Stimulated activated CD8-positive, alpha-beta memory T cell treated with anti-CD3 and anti-CD28 coated beads, Interleukin-15, amount 100 ng/mL, for 48 hours (primary cell): ENCODE data around the gene DUSP10.

ENCODE experiments used
- DNase-seq, 2 donors: peaks; one replicate each; pipeline ENCODE4 v3.0.0-alpha.2; 2020; ENCODE audit warnings: low read depth in 2 of 2

Gene DUSP10

GRCh38 chr1:221714227-221715152 lies 27.4 kb downstream of the DUSP10 start:
- DNase-seq = no peak

- DNase-seq = peak; percentile 59 to 73
These were observed 29.0 kb downstream of the DUSP10 start for GRCh38 chr1:221712776-221713431.

GRCh38 chr1:221712198-221712684 lies 29.6 kb downstream of the DUSP10 start:
- DNase-seq = no peak

GRCh38 chr1:221711656-221712055 lies 30.2 kb downstream of the DUSP10 start:
- DNase-seq = no peak

- DNase-seq = no peak
These were observed 30.8 kb downstream of the DUSP10 start for GRCh38 chr1:221711063-221711577.

- DNase-seq = no peak
These were observed 32.0 kb downstream of the DUSP10 start for GRCh38 chr1:221709854-221710253.

- peak in 1 of 2 donors; percentile 25 for DNase-seq
These were observed 32.9 kb downstream of the DUSP10 start for GRCh38 chr1:221708987-221709386.

GRCh38 chr1:221708076-221708571 lies 33.8 kb downstream of the DUSP10 start:
- DNase-seq = peak; percentile 34 to 58

GRCh38 chr1:221706876-221707582 lies 34.9 kb downstream of the DUSP10 start:
- DNase-seq = no peak

GRCh38 chr1:221706191-221706590 lies 35.7 kb downstream of the DUSP10 start:
- DNase-seq = no peak

- DNase-seq = no peak
These were observed 37.6 kb downstream of the DUSP10 start for GRCh38 chr1:221704306-221704705.

- no peak for DNase-seq
These were observed 40.2 kb downstream of the DUSP10 start for GRCh38 chr1:221701570-221702186.

GRCh38 chr1:221700948-221701347 lies 40.9 kb downstream of the DUSP10 start:
- DNase-seq = no peak

GRCh38 chr1:221700536-221700935 lies 41.4 kb downstream of the DUSP10 start:
- DNase-seq = no peak

- DNase-seq = no peak
These were observed 41.8 kb downstream of the DUSP10 start for GRCh38 chr1:221699978-221700519.

- no peak for DNase-seq
These were observed 42.3 kb downstream of the DUSP10 start for GRCh38 chr1:221699577-221699976.

- no peak for DNase-seq
These were observed 43.1 kb downstream of the DUSP10 start for GRCh38 chr1:221698579-221699349.

GRCh38 chr1:221697923-221698425 lies 43.9 kb downstream of the DUSP10 start:
- DNase-seq = no peak

GRCh38 chr1:221696718-221697461 lies 45.0 kb downstream of the DUSP10 start:
- no peak for DNase-seq
